ENCODE results near the gene COG5.

Gene COG5

GRCh38 chr7:107505362-107505761 lies 58.4 kb downstream of the COG5 start:
- DNase-seq: no peak

- DNase-seq: no peak
These were observed 60.0 kb downstream of the COG5 start for GRCh38 chr7:107503687-107504086.

- no peak for DNase-seq
These were observed 60.9 kb downstream of the COG5 start for GRCh38 chr7:107502797-107503196.

DNA sequence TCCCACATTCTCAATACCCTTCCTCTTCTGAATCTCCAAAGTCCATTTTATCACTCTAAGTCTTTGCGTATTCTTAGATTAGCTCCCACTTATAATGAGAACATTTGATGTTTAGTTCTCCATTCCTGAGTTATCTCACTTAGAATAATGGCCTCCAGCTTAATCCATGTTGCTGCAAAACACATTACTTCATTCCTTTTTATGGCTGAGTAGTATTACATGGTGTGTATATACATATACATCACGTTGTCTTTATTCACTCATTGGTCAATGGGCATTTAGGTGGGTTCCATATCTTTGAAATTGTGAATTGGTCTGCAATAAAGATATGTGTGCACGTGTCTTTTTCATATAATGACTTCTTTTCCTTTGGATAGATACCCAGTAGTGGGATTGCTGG lies 61.6 kb downstream of the COG5 start:
- no peak for DNase-seq

DNA sequence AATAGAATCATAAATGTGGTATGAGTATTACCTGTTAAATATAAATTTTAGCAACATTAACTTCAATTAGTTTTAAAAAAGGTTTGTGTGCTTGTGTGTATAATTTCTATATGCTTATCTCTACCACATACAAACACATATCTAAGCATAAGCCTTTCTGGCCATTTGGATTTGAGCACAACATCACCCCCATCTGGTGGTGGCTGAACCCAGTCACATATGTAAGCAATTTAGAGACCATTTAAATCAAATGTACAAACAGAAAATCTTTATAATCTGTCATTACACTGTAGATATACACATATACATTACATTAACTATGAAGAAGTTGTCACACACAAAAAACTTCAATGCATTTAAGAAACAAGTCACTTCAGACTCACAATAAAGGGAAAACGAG lies 62.1 kb downstream of the COG5 start:
- peak; percentile 31 for DNase-seq

DNA sequence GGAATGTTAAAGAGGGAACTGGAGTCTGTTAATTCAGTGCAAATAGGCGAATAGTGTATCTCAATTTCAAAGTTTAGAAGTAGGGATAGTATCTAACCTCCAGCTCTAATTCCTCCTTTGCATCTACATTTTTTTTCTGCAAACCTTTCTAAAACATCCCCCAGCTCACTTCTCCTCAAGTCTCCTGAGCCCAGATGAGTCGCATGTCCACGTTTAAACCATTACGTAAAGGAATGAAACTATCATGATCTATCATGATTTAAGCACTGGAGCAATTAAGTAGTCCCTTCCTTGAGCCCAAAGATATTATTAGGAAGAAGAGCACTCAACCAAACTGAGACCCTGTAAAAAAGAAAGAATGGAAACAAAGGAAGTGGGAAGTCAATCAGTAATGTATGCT lies 64.0 kb downstream of the COG5 start:
- DNase-seq: no peak

DNA sequence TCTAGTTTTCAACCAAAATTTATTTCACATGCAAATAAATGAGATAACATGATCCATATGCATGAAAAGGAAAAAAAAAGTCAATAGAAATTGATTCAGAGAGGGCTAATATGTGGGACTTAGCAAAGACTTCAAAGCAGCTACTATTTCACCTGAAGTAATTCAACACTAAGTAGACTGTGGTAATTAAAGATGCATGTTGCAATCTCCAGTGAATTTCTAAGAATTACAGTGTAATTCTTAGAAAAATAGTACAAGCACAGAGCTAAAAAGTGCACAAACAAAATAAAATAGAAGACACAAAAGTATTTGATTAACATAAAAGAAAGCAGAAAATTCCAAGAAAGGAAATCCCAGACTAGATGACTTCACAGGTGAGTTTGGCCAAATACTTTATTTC lies 68.2 kb downstream of the COG5 start:
- no peak for DNase-seq

- DNase-seq: no peak
These were observed 68.8 kb downstream of the COG5 start for GRCh38 chr7:107494884-107495283.

DNA sequence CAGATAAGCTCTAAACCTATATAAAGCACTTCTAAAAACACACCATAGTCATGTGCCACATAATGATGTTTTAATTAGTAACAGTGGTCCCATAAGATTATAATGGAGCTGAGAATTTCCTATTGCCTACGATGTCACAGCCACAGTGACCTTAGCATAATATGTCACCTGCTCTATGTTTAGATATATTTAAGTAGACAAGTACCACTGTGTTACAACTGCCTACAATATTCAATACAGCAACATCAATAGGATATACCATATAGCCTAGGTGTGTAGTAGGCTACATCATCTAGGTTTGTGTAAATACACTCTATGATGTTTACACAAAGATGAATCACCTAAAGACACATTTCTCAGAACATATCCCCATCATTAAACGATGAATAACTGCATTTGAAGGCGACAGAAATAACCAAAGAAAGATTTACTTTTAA lies 69.4 kb downstream of the COG5 start:
- no peak for DNase-seq

GRCh38 chr7:107492875-107493274 lies 70.8 kb downstream of the COG5 start:
- no peak for DNase-seq

GRCh38 chr7:107486041-107486440 lies 77.7 kb downstream of the COG5 start:
- no peak for DNase-seq

GRCh38 chr7:107482571-107482970 lies 81.1 kb downstream of the COG5 start:
- DNase-seq: no peak

DNA sequence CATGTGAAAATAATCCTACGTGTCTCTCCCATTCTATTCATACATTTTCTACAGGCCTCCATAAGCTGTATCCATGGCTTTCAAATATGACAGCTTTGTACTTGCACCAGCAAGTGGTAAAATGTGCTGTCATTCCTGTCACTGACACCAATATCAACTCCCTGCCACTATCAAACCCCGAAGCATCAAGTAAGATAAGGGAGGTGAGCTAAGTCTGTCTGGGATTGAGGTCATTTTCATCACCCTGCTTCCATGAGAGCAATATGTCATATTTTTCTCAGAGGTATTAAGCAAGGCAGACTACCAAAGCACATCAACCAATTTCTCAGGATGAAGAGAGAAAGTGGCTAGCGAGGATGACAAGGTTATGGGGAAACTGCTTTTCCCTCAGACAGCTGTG lies 82.8 kb downstream of the COG5 start:
- DNase-seq: no peak

DNA sequence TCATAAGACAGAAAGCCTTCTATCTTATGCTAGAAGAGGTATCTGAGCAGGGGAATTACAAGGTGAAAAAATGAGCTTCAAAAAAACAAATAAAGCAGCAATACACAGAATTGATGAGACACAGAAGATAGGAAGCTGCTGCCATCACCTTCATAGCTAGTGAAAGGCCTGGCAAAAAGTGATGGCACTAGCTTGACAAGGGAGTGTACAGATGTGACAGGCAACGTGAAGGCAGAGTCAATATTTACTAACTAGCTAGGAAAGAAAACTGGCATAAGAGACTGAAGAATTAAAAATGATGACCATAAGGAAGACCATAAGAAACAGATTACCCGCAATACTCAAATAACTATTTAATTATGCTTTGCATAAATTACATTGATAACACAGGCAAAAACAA lies 84.4 kb downstream of the COG5 start:
- DNase-seq: no peak

- no peak for DNase-seq
These were observed 89.6 kb downstream of the COG5 start for GRCh38 chr7:107474104-107474521.

DNA sequence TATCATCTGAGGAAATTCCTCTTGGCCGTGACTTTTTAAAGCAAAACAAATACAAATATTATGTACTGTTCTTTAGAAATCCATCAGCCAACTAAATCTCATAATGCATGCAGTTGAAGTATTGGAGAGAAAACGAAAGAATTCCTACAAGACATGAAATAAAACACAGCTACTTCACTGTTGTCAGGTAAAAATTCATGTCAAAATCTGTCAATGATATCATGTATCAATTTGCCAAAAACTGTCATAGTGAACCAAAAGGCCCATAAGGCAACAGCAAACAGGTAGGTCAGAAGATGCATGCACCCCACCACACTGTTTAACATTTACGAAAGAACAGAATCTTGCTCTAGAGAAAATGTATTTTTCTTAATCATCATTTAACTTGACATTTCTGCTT lies 91.6 kb downstream of the COG5 start:
- DNase-seq: no peak

GRCh38 chr7:107471292-107472070 lies 92.2 kb downstream of the COG5 start:
- no peak for DNase-seq

- peak; percentile 33 for DNase-seq
These were observed 93.8 kb downstream of the COG5 start, which contains the start of gene GPR22 for GRCh38 chr7:107469929-107470328. GPR22 (plus strand) TSS chr7:107470057; CDS start chr7:107474061, 4,004 bp downstream.

- DNase-seq: no peak
These were observed 94.9 kb downstream of the COG5 start for GRCh38 chr7:107468824-107469223.

DNA sequence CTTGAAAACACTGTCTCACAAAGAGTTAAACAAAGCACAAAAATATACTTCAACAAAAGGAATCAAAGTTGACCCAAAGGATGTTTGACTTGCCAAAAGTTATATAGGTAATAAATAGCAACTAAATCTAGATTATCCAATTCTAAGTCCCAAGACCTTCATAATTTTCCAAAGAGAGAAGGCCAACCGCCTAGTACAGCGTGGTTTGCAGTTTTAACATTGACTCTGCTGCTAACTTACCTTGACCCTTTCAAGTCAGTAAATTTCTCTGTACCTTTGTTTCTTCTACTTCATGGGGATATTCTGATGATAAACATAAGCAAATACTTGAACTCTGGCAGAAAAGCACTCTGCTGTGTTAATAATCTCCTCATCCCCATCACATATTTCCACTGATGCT lies 95.7 kb downstream of the COG5 start:
- DNase-seq: no peak

DNA sequence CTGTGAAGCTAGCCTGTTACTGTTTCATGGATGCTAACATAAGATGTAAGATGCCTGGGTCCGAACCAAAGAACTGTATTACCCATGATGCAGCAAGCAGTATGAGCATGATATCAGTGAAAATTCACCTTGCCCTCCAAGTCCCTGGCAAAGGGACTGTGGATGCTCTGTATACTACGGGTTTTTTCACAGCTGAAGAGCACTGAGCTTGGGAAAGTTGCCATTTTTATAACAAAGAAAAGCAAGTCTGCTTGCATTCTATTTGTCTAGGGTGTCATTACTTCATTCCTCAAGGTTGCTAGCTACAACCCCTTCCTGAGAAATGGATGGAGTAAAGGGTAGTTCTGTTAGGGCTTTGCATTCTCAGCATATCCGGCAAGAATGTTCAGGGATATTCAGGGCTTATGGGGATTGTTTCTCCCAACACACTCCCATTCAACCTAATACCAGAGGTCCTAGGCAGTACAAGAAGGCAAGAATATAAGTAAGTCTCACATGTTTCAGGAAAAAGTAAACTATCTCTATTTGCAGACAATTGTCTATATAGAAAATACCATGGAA lies 99.0 kb downstream of the COG5 start:
- DNase-seq: no peak

DNA sequence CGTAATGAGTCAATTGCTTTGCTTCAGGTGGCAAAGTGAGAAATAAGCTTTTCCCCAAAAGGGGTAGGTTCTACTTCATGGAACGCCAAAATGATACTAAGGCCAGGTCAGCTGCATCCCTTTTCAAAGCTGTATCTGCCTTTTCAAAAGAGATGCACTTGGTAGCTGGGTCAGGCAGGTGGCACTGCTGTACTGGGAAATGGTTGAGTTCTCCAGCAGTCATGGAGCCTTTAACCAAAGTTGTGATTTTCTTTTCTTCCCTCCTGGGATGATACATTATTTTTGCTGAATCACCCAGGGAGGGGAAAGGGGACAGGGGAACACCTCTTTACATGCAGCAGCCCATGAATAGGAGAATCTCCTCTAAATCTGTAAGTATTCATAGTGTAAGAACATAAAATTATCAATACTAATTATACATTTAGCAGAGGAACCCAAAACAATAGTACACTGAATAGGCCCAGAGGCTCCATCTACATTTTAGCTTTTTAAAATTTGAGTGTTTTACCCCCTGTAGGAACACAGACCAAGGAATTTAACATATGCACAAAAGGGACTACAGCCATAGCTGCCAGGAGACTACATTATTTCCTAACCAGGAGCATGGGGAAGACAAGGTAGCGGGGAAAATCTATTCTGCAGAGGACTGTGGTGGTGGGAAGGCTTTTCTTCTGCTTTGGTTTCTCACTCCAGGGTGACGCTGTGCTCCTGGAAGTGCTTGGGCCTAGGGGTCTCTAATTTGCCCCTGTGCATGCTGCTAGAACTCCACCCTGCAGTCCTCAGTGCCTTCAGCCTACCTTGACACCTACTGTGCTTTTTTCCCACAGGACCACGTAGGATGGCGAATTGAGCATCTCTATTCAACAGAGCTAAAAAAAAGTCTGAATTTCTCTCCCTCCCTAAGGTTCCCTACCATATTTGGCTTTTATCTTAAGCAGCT lies 100.3 kb downstream of the COG5 start:
- peak; percentile 71 for DNase-seq

DNA sequence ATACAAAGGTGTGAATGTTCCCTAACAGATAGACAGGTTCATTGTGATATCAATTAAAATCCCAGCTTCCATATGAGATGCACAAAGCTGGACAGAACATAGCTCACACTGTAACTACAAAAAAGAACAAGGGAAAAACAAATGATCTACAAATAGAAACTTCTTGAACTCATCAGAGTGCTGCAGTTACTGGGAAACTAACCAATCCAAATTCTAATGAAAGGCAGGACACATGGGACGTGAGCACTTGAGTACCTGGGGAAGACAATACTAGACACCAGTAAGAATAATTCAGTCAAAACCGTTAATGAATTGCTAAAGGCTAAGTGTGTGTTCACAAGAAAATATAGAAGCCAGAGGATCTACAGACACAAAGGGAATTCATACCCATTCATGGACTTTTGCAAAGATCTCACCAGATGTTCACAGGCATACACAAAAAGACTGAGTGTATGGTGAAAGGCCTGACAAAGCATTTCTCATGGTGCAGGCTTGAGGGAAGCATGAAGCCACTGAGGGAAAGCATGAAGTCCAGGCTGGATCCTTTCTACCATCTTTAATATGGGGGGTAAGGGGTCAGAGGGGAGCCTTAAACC lies 101.7 kb downstream of the COG5 start:
- DNase-seq: no peak
